Right lobe of liver (tissue), 4 donors: ENCODE data around the gene AP5Z1.

Experiments
- CTCF ChIP-seq, 4 donors: fragments of 200-600 bp in 3 of 4; fragments of 450-650 bp in 1 of 4; IDR thresholded peaks; one replicate each; pipeline versions ENCODE4 v1.5.1 to v1.8.0; 2016 to 2022; ENCODE audit warnings: antibody characterized with exemption in 4 of 4, mild to moderate bottlenecking in 2 of 4
- POLR2A ChIP-seq: fragments of 450-650 bp; IDR thresholded peaks from one replicate; pipeline ENCODE4 v1.6.1; 2017; ENCODE audit warnings: antibody characterized with exemption, mild to moderate bottlenecking
- donor health status: DM: no; HTN: no; CAD: no.
- donor health status: DM: no; HTN: no; CAD: no.
- donor health status: DM: no; HTN: yes; CAD: no.

GRCh38 chr7:4774658-4775249, 669 bp upstream of the AP5Z1 start:
- TF ChIP-seq CTCF (IDR thresholded peaks at IDR 0.05), result no peak
- TF ChIP-seq POLR2A, result no peak
